Measurements from ENCODE around the gene SEMA5A. TPM values are rescaled to one million over a fixed set of nuclear protein-coding genes. Genes with fewer than 3 reads are reported as not detected.

Gene SEMA5A
- polyA plus RNA-seq, 1 donor from 2014 or later = 3.2 TPM

DNA sequence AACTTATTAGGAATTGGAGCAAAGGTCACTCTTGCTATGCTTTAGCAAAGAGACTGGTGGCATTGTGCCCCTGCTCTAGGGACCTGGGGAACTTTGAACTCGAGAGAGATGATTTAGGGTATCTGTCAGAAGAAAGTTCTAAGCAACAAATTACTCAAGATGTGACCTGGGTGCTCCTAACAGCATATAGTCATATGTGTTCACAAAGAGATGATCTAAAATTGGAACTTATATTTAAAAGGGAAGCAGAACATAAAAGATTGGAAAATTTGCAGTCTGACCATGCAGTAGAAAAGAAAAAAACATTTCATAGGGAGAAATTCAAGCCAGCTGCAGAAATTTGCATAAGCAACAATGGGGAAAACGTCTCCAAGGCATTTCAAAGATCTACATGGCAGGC is 68.3 kb downstream of the SEMA5A start:
- no peaks in the 10 kb centered on the region for H4K20me1 ChIP-seq (ENCODE audit: insufficient read depth)
- no peaks in the 10 kb centered on the region for H3K9me3 ChIP-seq (ENCODE audit: low read length)
- H3K4me3 ChIP-seq (ENCODE audit: low read length) = no peak overlapping the region
- H3K4me2 ChIP-seq (ENCODE audit: low read length) = no peak overlapping the region
- H3K9me2 ChIP-seq (ENCODE audit: insufficient read depth, low read length) = no peaks in the 10 kb centered on the region
- H3K27ac ChIP-seq (ENCODE audit: low read length) = no peak overlapping the region
- no peaks in the 10 kb centered on the region for H3F3A ChIP-seq (ENCODE audit: insufficient read depth, low read length, poor library complexity, severe bottlenecking)
- TF ChIP-seq TAF1 (IDR thresholded peaks at IDR 0.05; ENCODE audit: low read depth) (no peak), MXI1 (conservative IDR thresholded peaks at IDR 0.05; ENCODE audit: poor library complexity, severe bottlenecking) (no peak), EZH2 (IDR thresholded peaks at IDR 0.05; ENCODE audit: borderline replicate concordance, insufficient read depth, low read length, poor library complexity, severe bottlenecking) (no peak), SMC3 (conservative IDR thresholded peaks at IDR 0.05; ENCODE audit: poor library complexity) (no peak), POLR2AphosphoS5 (IDR thresholded peaks at IDR 0.05) (no peak), EP300 (conservative IDR thresholded peaks at IDR 0.05; ENCODE audit: poor library complexity, severe bottlenecking) (no peak), RAD21 (conservative IDR thresholded peaks at IDR 0.05) (no peak)
- TF ChIP-seq, protein P1, sequence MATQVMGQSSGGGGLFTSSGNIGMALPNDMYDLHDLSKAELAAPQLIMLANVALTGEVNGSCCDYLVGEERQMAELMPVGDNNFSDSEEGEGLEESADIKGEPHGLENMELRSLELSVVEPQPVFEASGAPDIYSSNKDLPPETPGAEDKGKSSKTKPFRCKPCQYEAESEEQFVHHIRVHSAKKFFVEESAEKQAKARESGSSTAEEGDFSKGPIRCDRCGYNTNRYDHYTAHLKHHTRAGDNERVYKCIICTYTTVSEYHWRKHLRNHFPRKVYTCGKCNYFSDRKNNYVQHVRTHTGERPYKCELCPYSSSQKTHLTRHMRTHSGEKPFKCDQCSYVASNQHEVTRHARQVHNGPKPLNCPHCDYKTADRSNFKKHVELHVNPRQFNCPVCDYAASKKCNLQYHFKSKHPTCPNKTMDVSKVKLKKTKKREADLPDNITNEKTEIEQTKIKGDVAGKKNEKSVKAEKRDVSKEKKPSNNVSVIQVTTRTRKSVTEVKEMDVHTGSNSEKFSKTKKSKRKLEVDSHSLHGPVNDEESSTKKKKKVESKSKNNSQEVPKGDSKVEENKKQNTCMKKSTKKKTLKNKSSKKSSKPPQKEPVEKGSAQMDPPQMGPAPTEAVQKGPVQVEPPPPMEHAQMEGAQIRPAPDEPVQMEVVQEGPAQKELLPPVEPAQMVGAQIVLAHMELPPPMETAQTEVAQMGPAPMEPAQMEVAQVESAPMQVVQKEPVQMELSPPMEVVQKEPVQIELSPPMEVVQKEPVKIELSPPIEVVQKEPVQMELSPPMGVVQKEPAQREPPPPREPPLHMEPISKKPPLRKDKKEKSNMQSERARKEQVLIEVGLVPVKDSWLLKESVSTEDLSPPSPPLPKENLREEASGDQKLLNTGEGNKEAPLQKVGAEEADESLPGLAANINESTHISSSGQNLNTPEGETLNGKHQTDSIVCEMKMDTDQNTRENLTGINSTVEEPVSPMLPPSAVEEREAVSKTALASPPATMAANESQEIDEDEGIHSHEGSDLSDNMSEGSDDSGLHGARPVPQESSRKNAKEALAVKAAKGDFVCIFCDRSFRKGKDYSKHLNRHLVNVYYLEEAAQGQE (IDR thresholded peaks at IDR 0.05; ENCODE audit: borderline replicate concordance) = no peak
- TF ChIP-seq, protein P2, sequence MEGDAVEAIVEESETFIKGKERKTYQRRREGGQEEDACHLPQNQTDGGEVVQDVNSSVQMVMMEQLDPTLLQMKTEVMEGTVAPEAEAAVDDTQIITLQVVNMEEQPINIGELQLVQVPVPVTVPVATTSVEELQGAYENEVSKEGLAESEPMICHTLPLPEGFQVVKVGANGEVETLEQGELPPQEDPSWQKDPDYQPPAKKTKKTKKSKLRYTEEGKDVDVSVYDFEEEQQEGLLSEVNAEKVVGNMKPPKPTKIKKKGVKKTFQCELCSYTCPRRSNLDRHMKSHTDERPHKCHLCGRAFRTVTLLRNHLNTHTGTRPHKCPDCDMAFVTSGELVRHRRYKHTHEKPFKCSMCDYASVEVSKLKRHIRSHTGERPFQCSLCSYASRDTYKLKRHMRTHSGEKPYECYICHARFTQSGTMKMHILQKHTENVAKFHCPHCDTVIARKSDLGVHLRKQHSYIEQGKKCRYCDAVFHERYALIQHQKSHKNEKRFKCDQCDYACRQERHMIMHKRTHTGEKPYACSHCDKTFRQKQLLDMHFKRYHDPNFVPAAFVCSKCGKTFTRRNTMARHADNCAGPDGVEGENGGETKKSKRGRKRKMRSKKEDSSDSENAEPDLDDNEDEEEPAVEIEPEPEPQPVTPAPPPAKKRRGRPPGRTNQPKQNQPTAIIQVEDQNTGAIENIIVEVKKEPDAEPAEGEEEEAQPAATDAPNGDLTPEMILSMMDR (IDR thresholded peaks at IDR 0.05; ENCODE audit: poor library complexity, severe bottlenecking) = no peak
- H3K9ac ChIP-seq (ENCODE audit: low read length) = no peak overlapping the region
- H2AFZ ChIP-seq (ENCODE audit: low read depth, low read length) = no peak overlapping the region
- no peaks in the 10 kb centered on the region for H3K27me3 ChIP-seq (ENCODE audit: insufficient read depth, low read depth, low read length)
- no peaks in the 10 kb centered on the region for H3K36me3 ChIP-seq (ENCODE audit: insufficient read depth, low read length)
- H3K79me2 ChIP-seq (replicated peaks; ENCODE audit: insufficient read depth, low read length) = no peaks in the 10 kb centered on the region

DNA sequence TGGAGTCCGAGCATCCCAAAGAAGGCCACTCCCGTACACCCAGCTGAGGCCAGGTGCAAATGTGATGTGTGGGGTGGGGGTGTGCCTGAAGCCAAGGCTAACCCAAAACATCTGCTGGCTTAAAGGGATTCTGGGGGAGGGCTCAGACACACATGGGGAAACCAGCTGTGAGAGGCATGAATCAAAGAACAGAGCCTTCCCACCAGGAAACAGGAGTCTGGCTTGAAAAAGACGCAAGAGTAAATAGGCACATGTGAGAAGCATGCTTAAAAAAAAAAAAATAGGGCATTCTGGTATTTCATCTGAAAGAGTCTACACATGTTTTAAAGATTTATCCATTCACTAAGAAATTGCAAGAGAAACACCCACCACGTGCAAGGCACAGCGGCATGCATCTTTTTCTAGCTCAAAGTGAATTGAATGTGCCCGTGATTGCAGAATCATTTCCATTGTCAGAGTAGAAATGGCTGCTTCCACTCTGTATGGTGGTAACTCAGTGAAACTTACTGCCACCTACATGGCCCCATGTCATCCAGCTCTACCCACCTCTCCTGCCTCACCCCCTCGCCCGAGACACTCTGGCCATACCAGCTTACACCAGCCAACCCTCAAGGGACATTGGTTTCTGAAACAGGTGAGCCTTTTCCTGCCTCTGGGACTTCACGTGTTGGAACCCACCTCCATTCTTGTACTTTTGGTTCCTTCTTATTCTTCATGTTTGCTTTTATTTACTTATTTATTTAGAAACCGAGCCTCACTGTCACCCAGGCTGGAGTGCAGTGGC is 71.5 kb downstream of the SEMA5A start:
- Histone ChIP-seq H3K27me3 (ENCODE audit: insufficient read depth, low read depth, low read length) (no peaks in the 10 kb centered on the region), H3K27ac (ENCODE audit: low read length) (no peak overlapping the region), H3K4me3 (ENCODE audit: low read length) (no peak overlapping the region), H2AFZ (ENCODE audit: low read depth, low read length) (no peak overlapping the region), H3F3A (ENCODE audit: insufficient read depth, low read length, poor library complexity, severe bottlenecking) (no peaks in the 10 kb centered on the region), H3K36me3 (ENCODE audit: insufficient read depth, low read length) (no peaks in the 10 kb centered on the region), H3K4me2 (ENCODE audit: low read length) (no peak overlapping the region), H3K9me2 (ENCODE audit: insufficient read depth, low read length) (no peaks in the 10 kb centered on the region), H3K79me2 (replicated peaks; ENCODE audit: insufficient read depth, low read length) (no peaks in the 10 kb centered on the region), H3K9me3 (ENCODE audit: low read length) (no peaks in the 10 kb centered on the region), H3K9ac (ENCODE audit: low read length) (no peak overlapping the region), H4K20me1 (ENCODE audit: insufficient read depth) (no peaks in the 10 kb centered on the region)
- TF ChIP-seq, protein P1 (IDR thresholded peaks at IDR 0.05; ENCODE audit: borderline replicate concordance) = no peak
- TF ChIP-seq MXI1 (conservative IDR thresholded peaks at IDR 0.05; ENCODE audit: poor library complexity, severe bottlenecking) (no peak), RAD21 (conservative IDR thresholded peaks at IDR 0.05) (no peak), TAF1 (IDR thresholded peaks at IDR 0.05; ENCODE audit: low read depth) (no peak), EP300 (conservative IDR thresholded peaks at IDR 0.05; ENCODE audit: poor library complexity, severe bottlenecking) (no peak), POLR2AphosphoS5 (IDR thresholded peaks at IDR 0.05) (no peak), SMC3 (conservative IDR thresholded peaks at IDR 0.05; ENCODE audit: poor library complexity) (no peak), EZH2 (IDR thresholded peaks at IDR 0.05; ENCODE audit: borderline replicate concordance, insufficient read depth, low read length, poor library complexity, severe bottlenecking) (no peak)
- TF ChIP-seq, protein P2 (IDR thresholded peaks at IDR 0.05; ENCODE audit: poor library complexity, severe bottlenecking) = no peak
